ENCODE measurements around the gene FAM240A. TPM values are rescaled to one million over a fixed set of nuclear protein-coding genes. Genes with fewer than 3 reads are reported as not detected.

FAM240A gene
- total RNA-seq (not detected in 2 replicates), polyA plus RNA-seq (not detected in 2 replicates), polyA minus RNA-seq (not detected in 2 replicates)
- not detected for total RNA-seq (2013)

GRCh38 chr3:46612324-46612723 lies at the start of gene FAM240A:
Gene FAM240A (plus strand): TSS chr3:46612525. CDS start chr3:46612684, 159 bp downstream.
- Histone ChIP-seq H3K4me1 (ENCODE audit: control insufficient read depth in 2 of 2, insufficient read depth in 2 of 2, low read length in 2 of 2) (no peaks in the 10 kb centered on the region), H3K27ac (ENCODE audit: low read length in 2 of 2) (no peak within 1 kb of the TSS), H3K4me3 (ENCODE audit: control extremely low read depth in 1 of 5, extremely low read depth in 1 of 5, insufficient read depth in 1 of 5, low read depth in 2 of 5, low read length in 4 of 5) (no peak within 1 kb of the TSS), H3K4me2 (replicated peaks; ENCODE audit: low read depth, low read length, poor library complexity, severe bottlenecking) (no peak within 1 kb of the TSS), H3K9ac (ENCODE audit: low read length) (no peak within 1 kb of the TSS), H2AFZ (ENCODE audit: insufficient read depth, low read depth, low read length, poor library complexity, severe bottlenecking) (no peak within 1 kb of the TSS), H3K27me3 (replicated peaks in 1 of 4; ENCODE audit: control extremely low read depth in 1 of 4, control insufficient read depth in 3 of 4, insufficient read depth in 4 of 4, low read length in 3 of 4) (no peaks in the 10 kb centered on the region), H4K20me1 (ENCODE audit: control insufficient read depth, insufficient read depth, low read length, poor library complexity, severe bottlenecking) (no peaks in the 10 kb centered on the region), H3K79me2 (ENCODE audit: control insufficient read depth, insufficient read depth, low read length) (no peaks in the 10 kb centered on the region), H3K9me3 (ENCODE audit: control extremely low read depth in 1 of 3, control insufficient read depth in 2 of 3, insufficient read depth in 1 of 3, low read length in 2 of 3) (no peaks in the 10 kb centered on the region), H3K36me3 (replicated peaks in 1 of 2; ENCODE audit: control extremely low read depth in 1 of 2, control insufficient read depth in 1 of 2, extremely low read depth in 1 of 2, insufficient read depth in 2 of 2, low read length in 1 of 2) (no peaks in the 10 kb centered on the region)
- intact Hi-C loops (cut with micrococcal nuclease), result no loop called here
- POLR2A ChIA-PET, result no interaction called here
- CTCF ChIA-PET, result no interaction called here
- Mint-ChIP-seq H3K4me3 (no peak within 1 kb of the TSS), H3K27me3 (peaks cover 43% of the 10 kb centered on the region), H3K4me1 (no peaks in the 10 kb centered on the region), H3K9me3 (ENCODE audit: insufficient read depth) (no peaks in the 10 kb centered on the region), H3K27ac (no peak within 1 kb of the TSS)
- TF ChIP-seq, protein P1, sequence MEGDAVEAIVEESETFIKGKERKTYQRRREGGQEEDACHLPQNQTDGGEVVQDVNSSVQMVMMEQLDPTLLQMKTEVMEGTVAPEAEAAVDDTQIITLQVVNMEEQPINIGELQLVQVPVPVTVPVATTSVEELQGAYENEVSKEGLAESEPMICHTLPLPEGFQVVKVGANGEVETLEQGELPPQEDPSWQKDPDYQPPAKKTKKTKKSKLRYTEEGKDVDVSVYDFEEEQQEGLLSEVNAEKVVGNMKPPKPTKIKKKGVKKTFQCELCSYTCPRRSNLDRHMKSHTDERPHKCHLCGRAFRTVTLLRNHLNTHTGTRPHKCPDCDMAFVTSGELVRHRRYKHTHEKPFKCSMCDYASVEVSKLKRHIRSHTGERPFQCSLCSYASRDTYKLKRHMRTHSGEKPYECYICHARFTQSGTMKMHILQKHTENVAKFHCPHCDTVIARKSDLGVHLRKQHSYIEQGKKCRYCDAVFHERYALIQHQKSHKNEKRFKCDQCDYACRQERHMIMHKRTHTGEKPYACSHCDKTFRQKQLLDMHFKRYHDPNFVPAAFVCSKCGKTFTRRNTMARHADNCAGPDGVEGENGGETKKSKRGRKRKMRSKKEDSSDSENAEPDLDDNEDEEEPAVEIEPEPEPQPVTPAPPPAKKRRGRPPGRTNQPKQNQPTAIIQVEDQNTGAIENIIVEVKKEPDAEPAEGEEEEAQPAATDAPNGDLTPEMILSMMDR (IDR thresholded peaks at IDR 0.05), result no peak
- TF ChIP-seq EZH2 (IDR thresholded peaks at IDR 0.05; ENCODE audit: borderline replicate concordance, insufficient read depth, low read depth, low read length, poor library complexity, severe bottlenecking), result no peak
- ATAC-seq (ENCODE audit: low read depth) (no peak), DNase-seq (no peak)
- 75% methylated on average over 8 of the region's 9 CpGs for WGBS (ENCODE audit: insufficient coverage)

GRCh38 chr3:46564190-46565021 lies 47.9 kb upstream of the FAM240A start:
- H3K4me2 ChIP-seq (replicated peaks; ENCODE audit: low read depth, low read length, poor library complexity, severe bottlenecking), result no peak overlapping the region
- no peak for DNase-seq
- H3K9me3 ChIP-seq (ENCODE audit: control extremely low read depth in 1 of 3, control insufficient read depth in 2 of 3, insufficient read depth in 1 of 3, low read length in 2 of 3), result peaks cover 0 to 7% (median 0%) of the 10 kb centered on the region in 3 donors
- ChIA-PET CTCF (interaction anchor here (0.8 to 1.7 kb wide), 4 partner anchors 18 to 120 kb away, joined by 4 to 13 read pairs (median 7); no protein-coding TSS in a partner anchor), POLR2A (no interaction called here)
- no peaks in the 10 kb centered on the region for H3K9me3 Mint-ChIP-seq (ENCODE audit: insufficient read depth)
- H3K4me3 Mint-ChIP-seq, result no peak overlapping the region
- H3K27me3 Mint-ChIP-seq, result peaks cover 41% of the 10 kb centered on the region
- H3K4me1 ChIP-seq (ENCODE audit: control insufficient read depth in 2 of 2, insufficient read depth in 2 of 2, low read length in 2 of 2), result peaks cover 14 to 15% of the 10 kb centered on the region in 2 donors
- intact Hi-C loops (cut with micrococcal nuclease), result no loop called here
- no peak overlapping the region for H3K27ac ChIP-seq (ENCODE audit: low read length in 2 of 2)
- no peak overlapping the region for H3K9ac ChIP-seq (ENCODE audit: low read length)
- peaks cover 13% of the 10 kb centered on the region for H3K4me1 Mint-ChIP-seq
- no peak for ATAC-seq (ENCODE audit: low read depth)
- H3K36me3 ChIP-seq (replicated peaks in 1 of 2; ENCODE audit: control extremely low read depth in 1 of 2, control insufficient read depth in 1 of 2, extremely low read depth in 1 of 2, insufficient read depth in 2 of 2, low read length in 1 of 2), result no peaks in the 10 kb centered on the region
- peaks cover 0 to 30% (median 21%) of the 10 kb centered on the region in 4 experiments for H3K27me3 ChIP-seq (replicated peaks in 1 of 4; ENCODE audit: control extremely low read depth in 1 of 4, control insufficient read depth in 3 of 4, insufficient read depth in 4 of 4, low read length in 3 of 4)
- no peak overlapping the region for H3K4me3 ChIP-seq (ENCODE audit: control extremely low read depth in 1 of 5, extremely low read depth in 1 of 5, insufficient read depth in 1 of 5, low read depth in 2 of 5, low read length in 4 of 5)
- WGBS (ENCODE audit: insufficient coverage), result 100% methylated on average over 1 of the region's 5 CpGs
- H2AFZ ChIP-seq (ENCODE audit: insufficient read depth, low read depth, low read length, poor library complexity, severe bottlenecking), result no peak overlapping the region
- H3K79me2 ChIP-seq (ENCODE audit: control insufficient read depth, insufficient read depth, low read length), result no peaks in the 10 kb centered on the region
- no peak overlapping the region for H3K27ac Mint-ChIP-seq
- no peak for TF ChIP-seq EZH2 (IDR thresholded peaks at IDR 0.05; ENCODE audit: borderline replicate concordance, insufficient read depth, low read depth, low read length, poor library complexity, severe bottlenecking)
- TF ChIP-seq, protein P1 (IDR thresholded peaks at IDR 0.05), result no peak
- no peaks in the 10 kb centered on the region for H4K20me1 ChIP-seq (ENCODE audit: control insufficient read depth, insufficient read depth, low read length, poor library complexity, severe bottlenecking)

All from B cell (primary cell).